Ovary (tissue), 3 donors: ENCODE measurements around the gene IMMP2L.

ENCODE experiments used
- CTCF ChIP-seq, 3 donors: fragments of 450-650 bp in 2 of 3; fragments of 200-600 bp in 1 of 3; IDR thresholded peaks; one replicate each; pipeline versions ENCODE4 v1.5.1 to v1.8.0; 2016 to 2022; ENCODE audit warnings: antibody characterized with exemption in 3 of 3, mild to moderate bottlenecking in 1 of 3
- EP300 ChIP-seq: sonication (generic); formaldehyde crosslinking; IDR thresholded peaks from one replicate; pipeline ENCODE4 v1.6.1; 2017; ENCODE audit warnings: antibody characterized with exemption
- donor health status: DM: no; HTN: no; CAD: no.

DNA sequence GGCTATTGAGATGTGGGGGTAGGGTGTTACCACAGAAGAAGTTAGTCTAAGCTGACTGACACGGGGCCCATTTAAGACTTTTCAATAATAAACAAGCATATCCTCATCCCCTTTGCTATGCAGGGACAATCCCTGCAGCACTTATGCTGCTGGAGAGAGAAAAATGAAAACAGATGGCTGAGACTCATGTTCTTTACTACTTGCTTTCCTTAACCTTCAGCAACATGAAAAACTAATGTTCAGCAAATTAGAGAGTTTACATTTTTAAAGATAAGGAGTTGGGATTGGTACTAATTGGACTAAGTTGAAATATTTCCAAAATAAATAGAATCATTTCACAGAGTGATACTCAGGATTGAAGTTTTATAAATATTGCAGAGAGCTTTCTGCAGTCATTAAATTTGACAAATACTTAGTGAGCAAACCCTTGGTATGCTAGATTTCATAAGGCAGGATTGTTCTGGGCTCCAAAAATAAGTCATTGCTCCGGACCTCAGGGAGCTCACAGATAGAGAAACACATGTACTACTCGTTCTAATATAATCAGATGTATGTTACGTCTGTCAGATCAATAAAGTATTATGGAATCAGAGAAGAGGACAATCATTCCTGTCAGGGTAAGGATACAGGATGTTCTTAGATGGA, 618.5 kb downstream of the IMMP2L start:
- no peak for TF ChIP-seq CTCF (IDR thresholded peaks at IDR 0.05)
- TF ChIP-seq EP300 = no peak
